ENCODE results near the gene C16orf46.

DNA sequence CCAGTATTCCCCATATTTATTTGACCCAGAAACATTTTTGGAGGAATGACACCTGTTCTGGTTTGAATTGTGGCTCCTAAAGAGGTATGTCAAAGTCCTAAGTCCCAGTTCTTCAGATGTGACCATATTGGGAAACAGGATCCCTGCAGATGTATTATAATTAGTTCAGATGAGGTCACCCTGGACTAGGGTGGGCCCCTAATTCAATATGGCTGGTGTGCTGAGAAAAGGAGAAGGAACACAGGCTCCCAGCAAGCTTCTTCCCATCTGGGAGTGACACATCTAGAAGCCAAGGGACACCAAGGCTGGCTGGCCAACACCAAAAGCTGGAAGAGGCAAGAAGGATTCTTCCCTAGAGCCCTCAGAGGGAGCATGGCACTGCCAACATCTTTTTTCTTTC lies 22.9 kb upstream of the C16orf46 start:
- TF ChIP-seq ZNF274 (IDR thresholded peaks at IDR 0.05; ENCODE audit: low read depth, low read length) = no peak
- no peak for TF ChIP-seq SUZ12 (IDR thresholded peaks at IDR 0.05; ENCODE audit: extremely low read depth, insufficient read depth, insufficient read length)

Data from NT2/D1 (cell line).